ENCODE data around the gene BARHL2.

Gene BARHL2

GRCh38 chr1:90716552-90717355, at the start of gene BARHL2:
BARHL2 (minus strand) TSS chr1:90717302; CDS start chr1:90717195, 107 bp downstream.
- no peak for DNase-seq (ENCODE audit: extremely low spot score)
- ChIA-PET CTCF (interaction anchor here (0.7 kb wide), 1 partner anchor 563 kb away, joined by 4 read pairs; no protein-coding TSS in a partner anchor), POLR2A (interaction anchor here (1.0 to 1.2 kb wide), 3 partner anchors 32 to 135 kb away, joined by 3 to 4 read pairs (median 3); no protein-coding TSS in a partner anchor)
- no peak for TF ChIP-seq SP1 (IDR thresholded peaks at IDR 0.05)

GRCh38 chr1:90763930-90764329, 46.8 kb upstream of the BARHL2 start:
- TF ChIP-seq FOXM1 (IDR thresholded peaks at IDR 0.05; ENCODE audit: borderline replicate concordance) = no peak
- TF ChIP-seq TARDBP (IDR thresholded peaks at IDR 0.05) = no peak
- TF ChIP-seq LEF1 (IDR thresholded peaks at IDR 0.05; ENCODE audit: borderline replicate concordance) = no peak
- no peak for TF ChIP-seq ARNT (IDR thresholded peaks at IDR 0.05)
- DNase-seq (ENCODE audit: extremely low spot score) = no peak
- POLR2A ChIA-PET = no interaction called here
- CTCF ChIA-PET = no interaction called here

- DNase-seq (ENCODE audit: extremely low spot score) = no peak
- POLR2A ChIA-PET = no interaction called here
- no peak for TF ChIP-seq ZNF384 (IDR thresholded peaks at IDR 0.05)
- TF ChIP-seq BHLHE40 (IDR thresholded peaks at IDR 0.05; ENCODE audit: borderline replicate concordance) = no peak
- TF ChIP-seq NFRKB (IDR thresholded peaks at IDR 0.05) = no peak
- TF ChIP-seq SP1 (IDR thresholded peaks at IDR 0.05) = no peak
- no peak for TF ChIP-seq FOXM1 (IDR thresholded peaks at IDR 0.05; ENCODE audit: borderline replicate concordance)
- no peak for TF ChIP-seq PKNOX1 (IDR thresholded peaks at IDR 0.05)
- no peak for TF ChIP-seq FOXA1 (IDR thresholded peaks at IDR 0.05)
- TF ChIP-seq TARDBP (IDR thresholded peaks at IDR 0.05) = no peak
- TF ChIP-seq CTBP1 (IDR thresholded peaks at IDR 0.05; ENCODE audit: borderline replicate concordance) = no peak
- TF ChIP-seq L3MBTL2 (conservative IDR thresholded peaks at IDR 0.05) = no peak
- TF ChIP-seq ELF4 (IDR thresholded peaks at IDR 0.05) = no peak
- no peak for TF ChIP-seq HDGF (IDR thresholded peaks at IDR 0.05; ENCODE audit: borderline replicate concordance)
- TF ChIP-seq FOXK2 (IDR thresholded peaks at IDR 0.05) = no peak
- no peak for TF ChIP-seq SUZ12 (IDR thresholded peaks at IDR 0.05)
- TF ChIP-seq LEF1 (IDR thresholded peaks at IDR 0.05; ENCODE audit: borderline replicate concordance) = no peak
- TF ChIP-seq ARNT (IDR thresholded peaks at IDR 0.05) = no peak
- CTCF ChIA-PET = no interaction called here
Measured at GRCh38 chr1:90763506-90763905, 46.4 kb upstream of the BARHL2 start.

- ChIA-PET POLR2A (no interaction called here), CTCF (no interaction called here)
- DNase-seq (ENCODE audit: extremely low spot score) = no peak
- no peak for TF ChIP-seq PKNOX1 (IDR thresholded peaks at IDR 0.05)
- TF ChIP-seq L3MBTL2 (conservative IDR thresholded peaks at IDR 0.05) = no peak
- TF ChIP-seq FOXK2 (IDR thresholded peaks at IDR 0.05) = no peak
- TF ChIP-seq BHLHE40 (IDR thresholded peaks at IDR 0.05; ENCODE audit: borderline replicate concordance) = no peak
- no peak for TF ChIP-seq HDGF (IDR thresholded peaks at IDR 0.05; ENCODE audit: borderline replicate concordance)
- TF ChIP-seq ZNF384 (IDR thresholded peaks at IDR 0.05) = no peak
- TF ChIP-seq SUZ12 (IDR thresholded peaks at IDR 0.05) = no peak
- no peak for TF ChIP-seq FOXA1 (IDR thresholded peaks at IDR 0.05)
- no peak for TF ChIP-seq CTBP1 (IDR thresholded peaks at IDR 0.05; ENCODE audit: borderline replicate concordance)
- no peak for TF ChIP-seq LEF1 (IDR thresholded peaks at IDR 0.05; ENCODE audit: borderline replicate concordance)
- no peak for TF ChIP-seq TARDBP (IDR thresholded peaks at IDR 0.05)
- no peak for TF ChIP-seq ELF4 (IDR thresholded peaks at IDR 0.05)
Measured at GRCh38 chr1:90761781-90762589, 44.9 kb upstream of the BARHL2 start.

- no peak for DNase-seq (ENCODE audit: extremely low spot score)
- CTCF ChIA-PET = no interaction called here
Measured at GRCh38 chr1:90761156-90761555, 44.1 kb upstream of the BARHL2 start.

More at GRCh38 chr1:90761156-90761555, 44.1 kb upstream of the BARHL2 start:
- TF ChIP-seq SP1 (IDR thresholded peaks at IDR 0.05) = no peak
- no peak for TF ChIP-seq LEF1 (IDR thresholded peaks at IDR 0.05; ENCODE audit: borderline replicate concordance)
- TF ChIP-seq ZNF384 (IDR thresholded peaks at IDR 0.05) = no peak
- no peak for TF ChIP-seq CTBP1 (IDR thresholded peaks at IDR 0.05; ENCODE audit: borderline replicate concordance)
- TF ChIP-seq L3MBTL2 (conservative IDR thresholded peaks at IDR 0.05) = no peak
- no peak for TF ChIP-seq TARDBP (IDR thresholded peaks at IDR 0.05)
- TF ChIP-seq BHLHE40 (IDR thresholded peaks at IDR 0.05; ENCODE audit: borderline replicate concordance) = no peak
- TF ChIP-seq SUZ12 (IDR thresholded peaks at IDR 0.05) = no peak
- no peak for TF ChIP-seq ELF4 (IDR thresholded peaks at IDR 0.05)
- TF ChIP-seq FOXK2 (IDR thresholded peaks at IDR 0.05) = no peak
- TF ChIP-seq ARNT (IDR thresholded peaks at IDR 0.05) = no peak
- no peak for TF ChIP-seq HDGF (IDR thresholded peaks at IDR 0.05; ENCODE audit: borderline replicate concordance)
- TF ChIP-seq FOXM1 (IDR thresholded peaks at IDR 0.05; ENCODE audit: borderline replicate concordance) = no peak
- no peak for TF ChIP-seq PKNOX1 (IDR thresholded peaks at IDR 0.05)
- TF ChIP-seq NFRKB (IDR thresholded peaks at IDR 0.05) = no peak
- TF ChIP-seq FOXA1 (IDR thresholded peaks at IDR 0.05) = no peak
- POLR2A ChIA-PET = no interaction called here
